HCT116 (cell line): ENCODE results near the gene CLIC4. TPM values are rescaled to one million over a fixed set of nuclear protein-coding genes. Genes with fewer than 3 reads are reported as not detected.

Experiments used
- ATAC-seq: fragments of 200-7000 bp; cut with Tn5 transposase; 2 replicates; pipeline ENCODE4 v1.9.1; 2020; ENCODE audit warnings: mild to moderate bottlenecking, moderate library complexity
- BruUV-seq: library from RNA; stranded (reverse); fragments of 400-500 nt; replicated peaks from 2 replicates; lab custom pipeline; 2021; lab: Mats Ljungman, UMichigan
- CTCF ChIA-PET: fragments of 300-600 bp; sonication (Branson Sonifier 250); formaldehyde crosslinking; loops from one replicate; lab custom pipeline; 2021; ENCODE audit warnings: antibody characterized with exemption; lab: Charles Lee
- POLR2A ChIA-PET: fragments of 300-600, 350-600 bp; sonication (Branson Sonifier 250); formaldehyde crosslinking; loops from one replicate; lab custom pipeline; 2021; ENCODE audit warnings: antibody characterized with exemption; lab: Charles Lee
- RAD21 ChIA-PET, 2 experiments: fragments of 300-600 bp; sonication (Branson Sonifier 250); formaldehyde crosslinking; loops; one replicate each; lab custom pipeline; 2023; ENCODE audit warnings: low total read pairs in 2 of 2; ENCODE audit not compliant: uncharacterized antibody in 2 of 2, unreplicated experiment in 2 of 2, low non-redundant PET in 1 of 2; lab: Charles Lee
- DNase-seq: peaks from one replicate; pipeline ENCODE4 v3.0.0-alpha.2; 2010; ENCODE audit warnings: low read depth, low spot score
- H2AFZ ChIP-seq: fragments of 200-600 bp; shearing (Covaris generic), sonication (generic); 2 replicates; pipeline ENCODE4 v1.6.1; 2017; ENCODE audit warnings: low read depth, mixed run types, mixed read lengths, antibody characterized with exemption, low read length; ENCODE audit not compliant: poor library complexity, severe bottlenecking
- H3K27ac ChIP-seq: 2 replicates; pipeline ENCODE4 v1.5.1; 2012; ENCODE audit warnings: low read depth, low read length
- H3K27me3 ChIP-seq: fragments of 200-600 bp; sonication (generic); 2 replicates; pipeline ENCODE4 v1.6.1; 2016; ENCODE audit warnings: mixed run types, low read length, mixed read lengths; ENCODE audit not compliant: insufficient read depth
- H3K36me3 ChIP-seq, 2 experiments: fragments of 200-500 bp in 1 of 2; fragments of 200-600 bp in 1 of 2; sonication (Bioruptor generic) in 1 of 2; sonication (generic) in 1 of 2; 2 replicates each; pipeline versions ENCODE4 v1.5.1 to v1.6.1; 2014 to 2016; ENCODE audit warnings: low read length in 2 of 2, inconsistent platforms in 1 of 2, mixed read lengths in 1 of 2, mixed run types in 1 of 2; ENCODE audit not compliant: insufficient read depth in 2 of 2, control insufficient read depth in 1 of 2
- H3K4me1 ChIP-seq, 2 experiments: fragments of 200-600 bp in 1 of 2; sonication (generic) in 1 of 2; 2 replicates each; pipeline versions ENCODE4 v1.5.1 to v1.6.1; 2012 to 2017; ENCODE audit warnings: low read length in 2 of 2, inconsistent platforms in 1 of 2, mild to moderate bottlenecking in 1 of 2, mixed read lengths in 1 of 2, mixed run types in 1 of 2, moderate library complexity in 1 of 2; ENCODE audit not compliant: insufficient read depth in 2 of 2, control insufficient read depth in 1 of 2
- H3K4me2 ChIP-seq: fragments of 200-600 bp; sonication (generic); 2 replicates; pipeline ENCODE4 v1.6.1; 2017; ENCODE audit warnings: mixed run types, low read length, mixed read lengths
- H3K4me3 ChIP-seq, 2 experiments: fragments of 200-600 bp in 1 of 2; sonication (generic) in 1 of 2; replicated peaks in 1 of 2; 2 replicates each; pipeline ENCODE4 v1.5.1; 2011 to 2016; ENCODE audit warnings: low read length in 2 of 2, control low read depth in 1 of 2, low read depth in 1 of 2, mild to moderate bottlenecking in 1 of 2, mixed read lengths in 1 of 2, mixed run types in 1 of 2
- H3K79me2 ChIP-seq: fragments of 200-600 bp; sonication (generic); 2 replicates; pipeline ENCODE4 v1.6.1; 2017; ENCODE audit warnings: mild to moderate bottlenecking, mixed run types, low read length, moderate library complexity, mixed read lengths; ENCODE audit not compliant: insufficient read depth
- H3K9ac ChIP-seq: fragments of 200-600 bp; sonication (generic); 2 replicates; pipeline ENCODE4 v1.6.1; 2016; ENCODE audit warnings: low read length, mixed read lengths
- H3K9me2 ChIP-seq: fragments of 200-600 bp; sonication (generic), shearing (Covaris generic); 2 replicates; pipeline ENCODE4 v1.6.1; 2017; ENCODE audit warnings: mixed run types, mild to moderate bottlenecking, moderate library complexity; ENCODE audit not compliant: insufficient read depth
- H3K9me3 ChIP-seq, 2 experiments: fragments of 200-500 bp in 1 of 2; fragments of 200-600 bp in 1 of 2; sonication (Bioruptor generic) in 1 of 2; sonication (generic) in 1 of 2; 2 replicates each; pipeline ENCODE4 v1.6.1; 2014 to 2017; ENCODE audit warnings: low read length in 2 of 2, mixed read lengths in 2 of 2, inconsistent platforms in 1 of 2, low read depth in 1 of 2, mild to moderate bottlenecking in 1 of 2, mixed run types in 1 of 2, moderate library complexity in 1 of 2; ENCODE audit not compliant: control insufficient read depth in 1 of 2, insufficient read depth in 1 of 2
- H4K20me1 ChIP-seq: fragments of 200-600 bp; sonication (generic), shearing (Covaris generic); 2 replicates; pipeline ENCODE4 v1.6.1; 2017; ENCODE audit warnings: mixed run types, mild to moderate bottlenecking, moderate library complexity; ENCODE audit not compliant: insufficient read depth
- ATF3 ChIP-seq: IDR thresholded peaks from 2 replicates; pipeline ENCODE4 v1.6.1; 2012
- CBX3 ChIP-seq: IDR thresholded peaks from 2 replicates; pipeline ENCODE4 v1.6.1; 2012; ENCODE audit warnings: low read depth
- CEBPB ChIP-seq: IDR thresholded peaks from 2 replicates; pipeline ENCODE4 v1.6.1; 2012; ENCODE audit warnings: low read depth
- CTCF ChIP-seq, 3 experiments: fragments of 200-600 bp in 1 of 3; sonication (generic) in 1 of 3; IDR thresholded peaks in 2 of 3; conservative IDR thresholded peaks in 1 of 3; 2 replicates each; pipeline ENCODE4 v1.5.1; 2012 to 2017; ENCODE audit warnings: low read depth in 2 of 3, low read length in 2 of 3, antibody characterized with exemption in 1 of 3, borderline replicate concordance in 1 of 3, control low read depth in 1 of 3, mild to moderate bottlenecking in 1 of 3, mixed read lengths in 1 of 3, mixed run types in 1 of 3, moderate library complexity in 1 of 3; ENCODE audit not compliant: insufficient read depth in 1 of 3
- EGR1 ChIP-seq: IDR thresholded peaks from 2 replicates; pipeline ENCODE4 v1.6.1; 2012; ENCODE audit warnings: low read depth
- EZH2phosphoT487 ChIP-seq: fragments of 200-600 bp; IDR thresholded peaks from 2 replicates; pipeline ENCODE4 v1.6.1; 2018; ENCODE audit warnings: antibody characterized with exemption, borderline replicate concordance
- FOSL1 ChIP-seq: IDR thresholded peaks from 2 replicates; pipeline ENCODE4 v1.6.1; 2012; ENCODE audit warnings: low read depth
- JUND ChIP-seq: IDR thresholded peaks from 2 replicates; pipeline ENCODE4 v1.6.1; 2012
- MAX ChIP-seq: IDR thresholded peaks from 2 replicates; pipeline ENCODE4 v1.6.1; 2012
- POLR2A ChIP-seq: IDR thresholded peaks from 2 replicates; pipeline ENCODE4 v1.7.0; 2011; ENCODE audit warnings: borderline replicate concordance; ENCODE audit not compliant: insufficient read depth, insufficient read length; ENCODE audit errors: extremely low read depth
- POLR2AphosphoS5 ChIP-seq: IDR thresholded peaks from 2 replicates; pipeline ENCODE4 v1.6.1; 2011; ENCODE audit warnings: mild to moderate bottlenecking, low read depth, low read length, moderate library complexity
- RAD21 ChIP-seq: IDR thresholded peaks from 2 replicates; pipeline ENCODE4 v1.6.1; 2012; ENCODE audit warnings: low read depth, mild to moderate bottlenecking
- SIN3A ChIP-seq: IDR thresholded peaks from 2 replicates; pipeline ENCODE4 v1.6.1; 2012; ENCODE audit warnings: low read depth
- SP1 ChIP-seq: IDR thresholded peaks from 2 replicates; pipeline ENCODE4 v1.6.1; 2012; ENCODE audit warnings: low read depth
- TCF7L2 ChIP-seq: IDR thresholded peaks from 2 replicates; pipeline ENCODE4 v1.7.0; 2011; ENCODE audit warnings: borderline replicate concordance, inconsistent platforms; ENCODE audit not compliant: insufficient read depth, insufficient read length; ENCODE audit errors: extremely low read depth
- YY1 ChIP-seq: IDR thresholded peaks from 2 replicates; pipeline ENCODE4 v1.6.1; 2011; ENCODE audit warnings: low read length, low read depth, moderate library complexity, mild to moderate bottlenecking; ENCODE audit not compliant: insufficient replicate concordance; ENCODE audit errors: extremely low read depth
- ZBTB33 ChIP-seq: IDR thresholded peaks from 2 replicates; pipeline ENCODE4 v1.6.1; 2011; ENCODE audit warnings: mild to moderate bottlenecking, low read length, moderate library complexity; ENCODE audit not compliant: insufficient replicate concordance; ENCODE audit errors: extremely low read depth
- ZFX ChIP-seq: fragments of 450-650 bp; IDR thresholded peaks from 2 replicates; pipeline ENCODE4 v1.6.1; 2017
- ZNF274 ChIP-seq: fragments of 200-500 bp; sonication (Bioruptor generic); IDR thresholded peaks from 2 replicates; pipeline ENCODE4 v1.6.1; 2014; ENCODE audit warnings: mild to moderate bottlenecking, low read depth, low read length, inconsistent platforms
- intact Hi-C: fragments of 100-400 bp; cut with micrococcal nuclease; formaldehyde crosslinking; loops from 2 replicates; pipeline ENCODE4 v1.10.0; 2022
- total RNA-seq: library from RNA; stranded (reverse); gene quantifications from one replicate; pipeline ENCODE4 v1.2.1, GENCODE V29; 2021; ENCODE audit not compliant: unreplicated experiment

CLIC4 gene
- total RNA-seq, 1 experiment from 2014 or later, result 77.2 TPM

- H3K79me2 ChIP-seq, result peaks cover 35% of the 10 kb centered on the region
- no peak for ATAC-seq
- no peak overlapping the region for H3K4me2 ChIP-seq
- no TSS peak for BruUV-seq
- ChIA-PET CTCF (no interaction called here), POLR2A (no interaction called here), RAD21 (no interaction called here)
- no peaks in the 10 kb centered on the region for H3K9me2 ChIP-seq
- DNase-seq, result no peak
- H2AFZ ChIP-seq, result no peak overlapping the region
- H4K20me1 ChIP-seq, result no peaks in the 10 kb centered on the region
- H3K27ac ChIP-seq, result no peak overlapping the region
- no peaks in the 10 kb centered on the region for H3K9me3 ChIP-seq
- no peak overlapping the region for H3K9ac ChIP-seq
- intact Hi-C loops, result loop anchor here (5.0 kb wide), 1 partner anchor 83 kb away; no protein-coding TSS in a partner anchor
- H3K36me3 ChIP-seq, result no peaks in the 10 kb centered on the region
- H3K27me3 ChIP-seq, result no peaks in the 10 kb centered on the region
- no peak overlapping the region for H3K4me3 ChIP-seq
- peaks cover 20 to 31% of the 10 kb centered on the region in 2 experiments for H3K4me1 ChIP-seq
- TF ChIP-seq ZFX (no peak), CEBPB (no peak), EZH2phosphoT487 (no peak), CBX3 (no peak), SIN3A (no peak), SP1 (no peak), YY1 (no peak), FOSL1 (no peak)
These were observed 4.0 kb downstream of the CLIC4 start for GRCh38 chr1:24749252-24749651.

GRCh38 chr1:24749886-24750285, 4.6 kb downstream of the CLIC4 start:
- intact Hi-C loops, result loop anchor here (5.0 kb wide), 1 partner anchor 82 kb away; no protein-coding TSS in a partner anchor
- ChIA-PET POLR2A (no interaction called here), CTCF (no interaction called here), RAD21 (no interaction called here)
- Histone ChIP-seq H3K9me2 (no peaks in the 10 kb centered on the region), H3K9ac (no peak overlapping the region), H3K27ac (no peak overlapping the region), H3K79me2 (peaks cover 38% of the 10 kb centered on the region), H3K9me3 (no peaks in the 10 kb centered on the region), H3K27me3 (no peaks in the 10 kb centered on the region), H4K20me1 (no peaks in the 10 kb centered on the region), H3K4me2 (no peak overlapping the region), H3K4me3 (no peak overlapping the region), H3K36me3 (no peaks in the 10 kb centered on the region), H3K4me1 (peaks cover 20 to 27% of the 10 kb centered on the region in 2 experiments), H2AFZ (no peak overlapping the region)
- no TSS peak for BruUV-seq
- ATAC-seq (no peak), DNase-seq (no peak)
- TF ChIP-seq ZNF274 (no peak), YY1 (no peak), POLR2A (no peak), MAX (no peak), JUND (no peak), ZBTB33 (no peak), ATF3 (no peak), POLR2AphosphoS5 (no peak), CTCF (IDR thresholded peaks at IDR 0.05 in 2 of 3, conservative IDR thresholded peaks at IDR 0.05 in 1 of 3; ENCODE audit: borderline replicate concordance in 1 of 3, insufficient read depth in 1 of 3, low read depth in 2 of 3, low read length in 2 of 3) (no peak), TCF7L2 (no peak), EGR1 (no peak), RAD21 (no peak)
